NCI-H748 (cell line): Measurements from ENCODE around the gene PDCD6IP.
"Not testable (repeated sequence)": the region's sequence is repeated elsewhere in the genome, so short reads cannot be mapped to it uniquely, and the experiment has no call there.

ENCODE experiments used
- DNase-seq: peaks from one replicate; lab custom pipeline; 2025; ENCODE audit not compliant: unreplicated experiment; lab: John Stamatoyannopoulos, UW

The PDCD6IP gene

GRCh38 chr3:33795131-33795530, 3.3 kb upstream of the PDCD6IP start:
- no peak for DNase-seq

DNA sequence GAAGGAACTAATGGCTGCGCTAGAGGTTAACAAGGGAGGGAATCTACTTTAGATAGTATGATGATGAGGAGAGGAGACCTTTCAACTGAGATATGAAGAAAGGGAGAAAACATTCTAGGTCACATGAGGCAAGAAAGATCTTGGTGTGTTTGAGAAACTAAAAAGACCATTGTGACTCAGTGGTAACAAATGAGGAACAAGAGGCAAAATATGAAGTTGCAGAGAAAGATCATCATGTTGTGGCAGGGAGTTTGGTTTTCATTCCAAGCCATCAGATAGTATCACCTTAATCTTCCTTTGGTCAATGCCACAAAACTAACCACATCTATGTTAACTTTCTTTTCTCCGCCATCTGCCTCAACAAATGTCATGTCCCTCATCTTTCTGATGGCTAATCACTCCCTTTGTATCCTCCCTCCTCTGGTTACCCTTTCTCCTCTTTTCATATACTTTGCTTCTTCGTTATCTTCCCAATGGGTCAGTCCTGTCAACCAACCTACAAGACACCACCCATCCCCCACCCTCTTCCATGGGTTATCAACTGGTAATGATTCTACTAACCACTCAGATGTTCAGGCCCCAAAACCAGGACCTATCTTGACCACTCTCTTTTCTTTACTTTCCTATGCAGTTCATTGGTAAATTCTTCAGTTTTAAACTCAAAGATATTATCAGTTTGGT, 2.4 kb upstream of the PDCD6IP start:
- no peak for DNase-seq

- no peak for DNase-seq
These were observed 365 bp upstream of the PDCD6IP start for GRCh38 chr3:33798113-33798417.

GRCh38 chr3:33799202-33799551, 747 bp downstream of the PDCD6IP start:
- DNase-seq, result no peak

DNA sequence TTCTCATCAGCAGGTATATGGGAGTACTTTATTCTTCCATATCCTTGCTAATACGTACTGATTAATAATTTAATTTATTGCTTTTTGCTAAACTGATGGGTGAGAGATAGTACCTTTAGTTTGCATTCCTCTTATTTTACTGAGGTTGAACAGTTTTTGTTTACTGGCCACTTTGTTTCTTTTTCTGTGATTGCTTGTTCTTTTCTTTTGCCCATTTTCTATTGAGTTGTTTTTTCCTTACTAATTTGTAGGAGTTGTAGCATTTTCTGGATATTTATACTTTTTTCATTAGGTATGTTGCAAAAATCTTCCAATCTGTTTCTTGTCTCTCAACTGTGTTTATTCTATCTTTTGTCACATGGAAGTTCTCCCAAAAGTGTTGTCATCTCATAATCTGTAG, 4.8 kb downstream of the PDCD6IP start:
- no peak for DNase-seq

- no peak for DNase-seq
These were observed 5.6 kb downstream of the PDCD6IP start for GRCh38 chr3:33803894-33804526.

DNA sequence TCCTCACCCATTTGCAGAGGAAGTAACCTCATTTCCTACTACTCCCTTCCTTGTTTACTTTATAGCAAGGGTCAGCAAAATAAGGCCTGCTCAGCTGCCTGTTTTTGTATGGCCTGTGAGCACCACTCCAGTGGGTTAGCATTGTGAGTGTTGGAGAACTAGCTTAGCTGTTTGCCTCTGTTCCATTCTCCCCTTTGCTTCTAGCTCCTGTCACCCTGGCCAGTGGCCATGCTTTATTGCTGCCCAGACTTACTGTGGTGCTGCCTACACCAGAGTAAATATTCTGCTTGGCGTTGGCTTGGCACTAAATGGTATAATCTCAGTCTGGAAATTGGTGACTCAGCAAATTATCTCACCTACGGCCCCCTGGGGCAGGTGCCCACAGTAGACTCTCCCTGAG, 8.8 kb downstream of the PDCD6IP start:
- no peak for DNase-seq

GRCh38 chr3:33808559-33808958, 10.1 kb downstream of the PDCD6IP start:
- no peak for DNase-seq

- no peak for DNase-seq
These were observed 12.1 kb downstream of the PDCD6IP start for GRCh38 chr3:33810545-33810944.

- no peak for DNase-seq
These were observed 23.6 kb downstream of the PDCD6IP start for GRCh38 chr3:33821989-33822388.

DNA sequence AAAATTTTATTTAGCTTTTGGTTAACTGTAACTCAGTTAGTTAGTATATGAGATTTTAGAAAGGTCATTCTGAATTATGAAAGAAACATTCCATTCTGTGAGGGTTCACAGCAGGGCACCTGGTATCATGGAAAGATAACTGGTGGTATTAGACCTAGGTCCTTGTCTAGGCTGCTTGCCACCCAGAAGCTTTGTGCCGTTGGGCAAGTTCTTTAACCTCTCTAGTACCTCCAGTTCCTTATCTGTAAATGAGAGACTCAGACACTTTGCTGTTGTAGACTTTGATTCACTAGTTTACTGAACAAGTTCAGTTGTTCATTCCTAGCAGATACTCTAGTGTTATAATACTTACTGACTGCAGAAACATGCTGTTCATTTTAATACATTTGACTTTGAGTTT, 25.4 kb downstream of the PDCD6IP start:
- no peak for DNase-seq

- no peak for DNase-seq
These were observed 26.7 kb downstream of the PDCD6IP start for GRCh38 chr3:33825111-33825510.

DNA sequence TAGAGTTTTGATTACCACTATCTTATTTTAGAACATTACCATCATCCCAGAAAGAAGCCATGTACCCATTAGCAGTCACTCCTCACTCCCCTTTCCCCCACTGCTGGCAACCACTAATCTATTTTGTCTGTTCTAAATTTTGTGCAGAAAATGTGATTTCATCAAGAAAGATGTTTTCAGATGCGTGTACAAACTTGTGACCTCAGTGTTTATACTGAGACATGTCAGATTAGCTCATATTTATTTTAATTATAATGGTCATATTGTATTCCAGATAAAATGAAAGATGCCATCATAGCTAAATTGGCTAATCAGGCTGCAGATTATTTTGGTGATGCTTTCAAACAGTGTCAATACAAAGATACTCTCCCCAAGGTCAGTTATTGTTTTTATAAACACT, 27.8 kb downstream of the PDCD6IP start:
- no peak for DNase-seq

DNA sequence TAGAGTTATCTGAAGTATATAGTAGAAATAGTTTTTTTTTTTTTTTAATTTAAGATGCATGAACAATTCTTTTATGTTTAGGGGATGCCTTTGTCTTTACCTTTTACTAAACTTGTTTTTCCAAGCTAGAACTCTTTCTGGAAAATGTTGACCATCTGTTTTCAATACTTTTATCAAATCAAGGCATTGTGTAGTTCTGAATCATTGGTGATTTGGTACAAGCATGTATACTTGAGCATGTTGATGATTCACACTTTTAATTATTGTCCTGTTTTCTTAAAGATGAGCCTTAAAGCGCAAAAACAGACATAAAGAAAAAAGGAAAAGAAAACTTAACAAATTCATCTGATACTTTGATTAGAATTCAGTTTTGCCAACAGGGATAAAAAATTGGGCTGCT, 28.3 kb downstream of the PDCD6IP start:
- no peak for DNase-seq

DNA sequence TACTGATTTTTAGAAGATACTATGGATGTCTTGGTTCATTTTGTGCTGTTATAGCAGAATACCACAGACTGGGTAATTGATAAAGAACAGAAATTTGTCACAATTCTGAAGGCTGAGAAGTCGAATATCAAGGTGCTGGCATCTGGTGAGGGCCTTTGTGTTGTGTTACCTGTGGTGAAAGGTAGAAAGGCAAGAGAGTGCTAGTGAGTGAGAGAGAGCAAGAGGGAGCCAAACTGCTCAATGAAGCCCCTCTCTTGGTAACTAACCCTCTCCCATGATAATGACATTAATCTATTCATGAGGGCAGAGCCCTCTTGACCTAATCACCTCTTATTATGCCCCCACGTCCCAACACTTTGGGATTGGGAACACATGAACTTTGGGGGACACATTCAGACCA, 31.3 kb downstream of the PDCD6IP start:
- no peak for DNase-seq

GRCh38 chr3:33831053-33831452, 32.6 kb downstream of the PDCD6IP start:
- no peak for DNase-seq

- DNase-seq, result no peak
These were observed 35.1 kb downstream of the PDCD6IP start for GRCh38 chr3:33833408-33834095.

- no peak for DNase-seq
These were observed 35.6 kb downstream of the PDCD6IP start for GRCh38 chr3:33834096-33834453.

- not testable (repeated sequence) for DNase-seq
These were observed 38.8 kb downstream of the PDCD6IP start for GRCh38 chr3:33837182-33837581.

GRCh38 chr3:33839283-33839682, 40.9 kb downstream of the PDCD6IP start:
- no peak for DNase-seq

- DNase-seq, result no peak
These were observed 41.7 kb downstream of the PDCD6IP start for GRCh38 chr3:33840179-33840578.

DNA sequence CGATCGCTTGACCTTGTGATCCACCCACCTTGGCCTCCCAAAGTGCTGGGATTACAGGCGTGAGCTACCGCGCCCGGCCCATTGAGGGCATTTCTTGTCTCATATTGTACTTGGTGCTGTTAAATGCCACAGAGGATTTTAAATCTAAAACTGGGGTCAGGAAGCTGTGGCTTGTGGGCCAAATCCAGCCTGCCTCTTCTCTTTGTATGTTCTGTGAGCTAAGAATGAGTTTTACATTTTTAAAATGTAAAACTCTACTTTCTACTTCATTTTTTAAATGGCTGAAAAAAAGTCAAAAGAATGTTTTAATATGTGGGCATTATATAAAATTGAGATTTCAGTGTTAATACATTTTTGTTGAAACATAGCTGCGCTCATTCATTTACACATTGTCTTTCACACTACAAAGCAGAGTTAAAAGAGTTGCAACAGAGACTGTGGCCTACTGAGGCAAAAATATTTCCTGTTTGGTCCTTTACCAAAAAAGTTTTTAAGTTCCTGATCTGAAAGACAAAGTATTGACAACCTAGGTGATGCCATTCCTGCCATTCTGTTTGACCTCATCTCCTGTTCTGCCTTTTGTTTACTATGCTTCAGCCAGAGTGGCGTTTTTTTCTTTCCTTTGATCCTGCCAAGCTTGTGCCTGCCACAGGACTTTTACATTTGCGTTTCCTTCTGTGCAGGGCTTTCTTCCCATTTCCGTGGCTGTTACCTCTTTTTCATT, 50.4 kb downstream of the PDCD6IP start:
- DNase-seq, result no peak
